ENCODE results near the gene TTLL11. TPM values are rescaled to one million over a fixed set of nuclear protein-coding genes. Genes with fewer than 3 reads are reported as not detected.

TTLL11 gene
- total RNA-seq, 1 donor: 6.2 TPM

DNA sequence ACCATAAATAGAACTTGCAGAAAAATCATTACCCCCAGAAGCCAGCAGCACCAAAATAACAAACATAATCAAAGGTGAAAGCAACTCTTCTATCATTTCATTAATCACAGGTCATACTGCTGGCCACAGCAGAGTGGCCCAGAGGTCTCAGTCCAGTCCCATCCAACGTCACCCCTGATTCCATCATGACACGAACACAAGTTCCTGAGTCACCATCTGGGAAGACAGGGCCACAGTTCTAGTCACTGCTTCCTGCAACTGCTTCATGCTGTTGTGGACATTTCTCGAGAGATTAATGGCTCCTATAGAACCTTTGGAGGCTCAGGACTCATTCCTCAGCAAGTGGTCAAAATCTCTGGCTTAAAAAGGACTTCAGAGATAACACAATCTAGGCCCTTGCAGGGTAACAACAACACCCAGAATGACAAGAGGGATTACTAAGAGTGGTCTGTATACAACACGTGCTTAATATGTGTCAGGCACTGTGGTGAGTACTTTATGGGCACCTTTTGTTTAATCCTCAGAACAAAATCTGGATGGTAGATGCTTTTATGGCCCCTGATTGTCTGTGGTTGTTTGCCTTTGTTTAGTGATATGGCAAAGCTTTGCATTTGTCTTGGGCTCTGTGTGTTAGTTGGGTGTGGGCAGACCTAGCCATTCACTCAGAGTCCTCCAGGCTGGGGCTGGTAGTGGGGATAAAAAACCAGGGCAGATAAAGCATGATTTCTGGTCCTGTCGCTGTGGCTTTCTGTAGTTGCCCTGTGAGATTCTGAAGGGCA is 257.3 kb downstream of the TTLL11 start:
- no peak for DNase-seq (ENCODE audit: insufficient read length, low spot score, missing footprints)
- Histone ChIP-seq H3K9me3 (ENCODE audit: low read depth, low read length) (no peaks in the 10 kb centered on the region), H4K20me1 (ENCODE audit: insufficient read depth, low read length) (no peaks in the 10 kb centered on the region), H3K27ac (ENCODE audit: low read depth, low read length) (no peak overlapping the region), H3K4me3 (ENCODE audit: insufficient read depth, low read length) (no peak overlapping the region), H3K36me3 (ENCODE audit: insufficient read depth, low read length) (no peaks in the 10 kb centered on the region), H3K4me1 (ENCODE audit: insufficient read depth, low read length) (peaks cover 8% of the 10 kb centered on the region), H2AFZ (ENCODE audit: low read length) (no peak overlapping the region), H3K79me2 (ENCODE audit: insufficient read depth, low read length) (no peaks in the 10 kb centered on the region), H3K27me3 (ENCODE audit: insufficient read depth, low read length) (no peaks in the 10 kb centered on the region), H3K4me2 (ENCODE audit: insufficient read depth, low read length) (no peak overlapping the region)
- TF ChIP-seq, protein P1, sequence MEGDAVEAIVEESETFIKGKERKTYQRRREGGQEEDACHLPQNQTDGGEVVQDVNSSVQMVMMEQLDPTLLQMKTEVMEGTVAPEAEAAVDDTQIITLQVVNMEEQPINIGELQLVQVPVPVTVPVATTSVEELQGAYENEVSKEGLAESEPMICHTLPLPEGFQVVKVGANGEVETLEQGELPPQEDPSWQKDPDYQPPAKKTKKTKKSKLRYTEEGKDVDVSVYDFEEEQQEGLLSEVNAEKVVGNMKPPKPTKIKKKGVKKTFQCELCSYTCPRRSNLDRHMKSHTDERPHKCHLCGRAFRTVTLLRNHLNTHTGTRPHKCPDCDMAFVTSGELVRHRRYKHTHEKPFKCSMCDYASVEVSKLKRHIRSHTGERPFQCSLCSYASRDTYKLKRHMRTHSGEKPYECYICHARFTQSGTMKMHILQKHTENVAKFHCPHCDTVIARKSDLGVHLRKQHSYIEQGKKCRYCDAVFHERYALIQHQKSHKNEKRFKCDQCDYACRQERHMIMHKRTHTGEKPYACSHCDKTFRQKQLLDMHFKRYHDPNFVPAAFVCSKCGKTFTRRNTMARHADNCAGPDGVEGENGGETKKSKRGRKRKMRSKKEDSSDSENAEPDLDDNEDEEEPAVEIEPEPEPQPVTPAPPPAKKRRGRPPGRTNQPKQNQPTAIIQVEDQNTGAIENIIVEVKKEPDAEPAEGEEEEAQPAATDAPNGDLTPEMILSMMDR (IDR thresholded peaks at IDR 0.05; ENCODE audit: extremely low read depth, low read depth, low read length): no peak

DNA sequence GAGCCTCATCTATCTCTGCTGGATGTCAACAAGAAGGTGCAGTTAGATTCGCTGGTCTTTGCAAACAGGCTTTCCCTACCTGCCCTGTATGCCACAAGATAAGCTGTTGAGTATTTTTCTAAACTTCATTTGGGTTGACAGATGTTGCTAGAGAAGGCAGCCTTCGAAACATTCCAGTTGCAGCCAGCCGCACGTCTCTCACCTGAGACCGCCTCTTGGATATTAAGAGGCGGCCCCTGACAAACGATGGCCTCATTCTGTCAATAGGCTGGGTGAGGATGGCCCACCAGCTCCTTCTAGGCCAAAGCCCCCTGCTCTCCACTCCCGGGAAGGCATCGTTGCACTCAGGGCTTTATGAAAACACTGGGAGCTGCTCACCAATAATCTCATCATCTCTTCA is 260.0 kb downstream of the TTLL11 start:
- Histone ChIP-seq H3K4me1 (ENCODE audit: insufficient read depth, low read length) (peaks cover 8% of the 10 kb centered on the region), H3K9me3 (ENCODE audit: low read depth, low read length) (no peaks in the 10 kb centered on the region), H3K79me2 (ENCODE audit: insufficient read depth, low read length) (no peaks in the 10 kb centered on the region), H3K36me3 (ENCODE audit: insufficient read depth, low read length) (no peaks in the 10 kb centered on the region), H3K27ac (ENCODE audit: low read depth, low read length) (no peak overlapping the region), H3K27me3 (ENCODE audit: insufficient read depth, low read length) (no peaks in the 10 kb centered on the region), H3K4me3 (ENCODE audit: insufficient read depth, low read length) (no peak overlapping the region), H2AFZ (ENCODE audit: low read length) (no peak overlapping the region), H3K4me2 (ENCODE audit: insufficient read depth, low read length) (no peak overlapping the region), H4K20me1 (ENCODE audit: insufficient read depth, low read length) (no peaks in the 10 kb centered on the region)
- TF ChIP-seq, protein P1 (IDR thresholded peaks at IDR 0.05; ENCODE audit: extremely low read depth, low read depth, low read length): no peak
- no peak for DNase-seq (ENCODE audit: insufficient read length, low spot score, missing footprints)

DNA sequence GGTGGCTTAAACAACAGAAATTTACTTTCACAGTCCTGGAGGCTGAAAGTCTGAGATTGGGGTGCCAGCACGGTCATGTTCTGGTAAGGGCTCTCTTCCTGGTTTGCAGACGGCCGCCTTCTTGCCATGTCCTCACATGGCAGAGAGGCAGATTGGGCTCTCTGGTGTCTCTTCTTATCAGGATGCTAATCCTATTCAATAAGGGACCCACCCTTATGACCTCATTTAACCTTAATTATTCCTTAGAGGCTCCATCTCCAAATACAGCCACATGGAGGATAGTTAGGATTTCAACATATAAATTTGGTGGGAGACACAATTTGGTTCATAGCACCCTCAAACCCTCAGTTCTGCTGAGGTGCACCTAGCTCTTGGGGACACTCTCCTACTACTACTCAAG is 261.2 kb downstream of the TTLL11 start:
- H4K20me1 ChIP-seq (ENCODE audit: insufficient read depth, low read length): no peaks in the 10 kb centered on the region
- no peaks in the 10 kb centered on the region for H3K9me3 ChIP-seq (ENCODE audit: low read depth, low read length)
- TF ChIP-seq, protein P1 (IDR thresholded peaks at IDR 0.05; ENCODE audit: extremely low read depth, low read depth, low read length): no peak
- H3K79me2 ChIP-seq (ENCODE audit: insufficient read depth, low read length): no peaks in the 10 kb centered on the region
- H3K4me2 ChIP-seq (ENCODE audit: insufficient read depth, low read length): no peak overlapping the region
- H2AFZ ChIP-seq (ENCODE audit: low read length): no peak overlapping the region
- H3K4me1 ChIP-seq (ENCODE audit: insufficient read depth, low read length): no peaks in the 10 kb centered on the region
- no peak overlapping the region for H3K27ac ChIP-seq (ENCODE audit: low read depth, low read length)
- H3K27me3 ChIP-seq (ENCODE audit: insufficient read depth, low read length): no peaks in the 10 kb centered on the region
- no peak for DNase-seq (ENCODE audit: insufficient read length, low spot score, missing footprints)
- no peaks in the 10 kb centered on the region for H3K36me3 ChIP-seq (ENCODE audit: insufficient read depth, low read length)
- H3K4me3 ChIP-seq (ENCODE audit: insufficient read depth, low read length): no peak overlapping the region

DNA sequence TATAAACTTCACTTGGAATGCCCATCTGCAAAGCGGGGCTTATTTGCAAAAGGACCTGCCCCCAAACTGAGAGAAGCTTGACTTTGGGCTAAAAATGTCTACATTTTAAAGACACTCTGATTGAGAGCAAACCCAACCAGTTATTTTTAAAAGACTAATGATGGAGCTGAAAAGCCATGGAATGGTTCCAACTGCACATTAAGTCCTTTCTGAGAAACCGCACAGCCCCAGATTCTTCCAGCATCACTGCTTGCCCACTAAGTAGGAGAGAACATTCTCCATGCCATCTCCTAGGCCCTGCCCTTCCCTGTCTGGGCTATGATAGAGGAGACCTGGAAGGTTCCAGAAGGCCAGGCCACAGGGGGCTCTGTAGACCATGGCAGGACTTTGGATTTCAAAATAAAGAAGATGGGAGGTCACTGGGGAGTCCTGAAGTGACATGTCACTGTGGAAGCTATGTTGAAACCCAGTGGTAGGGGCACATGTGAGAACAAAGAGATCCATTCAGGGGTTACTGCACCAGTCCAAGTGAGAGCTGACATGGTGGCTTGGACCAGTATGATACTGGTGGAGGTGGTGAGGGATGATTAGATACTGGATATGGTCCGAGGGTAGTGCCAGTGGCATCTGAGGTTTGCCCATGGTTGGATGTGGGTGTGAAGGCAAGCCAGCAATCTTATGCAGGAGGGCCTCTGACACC is 262.5 kb downstream of the TTLL11 start:
- no peaks in the 10 kb centered on the region for H3K27me3 ChIP-seq (ENCODE audit: insufficient read depth, low read length)
- H3K4me2 ChIP-seq (ENCODE audit: insufficient read depth, low read length): no peak overlapping the region
- H3K4me3 ChIP-seq (ENCODE audit: insufficient read depth, low read length): no peak overlapping the region
- H3K79me2 ChIP-seq (ENCODE audit: insufficient read depth, low read length): no peaks in the 10 kb centered on the region
- no peaks in the 10 kb centered on the region for H3K36me3 ChIP-seq (ENCODE audit: insufficient read depth, low read length)
- DNase-seq (ENCODE audit: insufficient read length, low spot score, missing footprints): no peak
- no peaks in the 10 kb centered on the region for H4K20me1 ChIP-seq (ENCODE audit: insufficient read depth, low read length)
- H3K4me1 ChIP-seq (ENCODE audit: insufficient read depth, low read length): no peaks in the 10 kb centered on the region
- no peak overlapping the region for H2AFZ ChIP-seq (ENCODE audit: low read length)
- no peak overlapping the region for H3K27ac ChIP-seq (ENCODE audit: low read depth, low read length)
- H3K9me3 ChIP-seq (ENCODE audit: low read depth, low read length): no peaks in the 10 kb centered on the region
- TF ChIP-seq, protein P1 (IDR thresholded peaks at IDR 0.05; ENCODE audit: extremely low read depth, low read depth, low read length): no peak
